MG63 (cell line): ENCODE measurements around the gene ERC1. TPM values are rescaled to one million over a fixed set of nuclear protein-coding genes. Genes with fewer than 3 reads are reported as not detected.

Experiments
- DNase-seq: peaks from one replicate; pipeline ENCODE4 v3.0.0-alpha.2; 2020
- H3K27me3 ChIP-seq: fragments of 250-450 bp; sonication (Bioruptor Pico); 2 replicates; pipeline ENCODE4 v1.5.1; 2020; ENCODE audit warnings: mild to moderate bottlenecking, moderate library complexity
- H3K36me3 ChIP-seq: fragments of 250-450 bp; sonication (Bioruptor Pico); 2 replicates; pipeline ENCODE4 v1.5.1; 2020; ENCODE audit warnings: mild to moderate bottlenecking, moderate library complexity
- H3K4me3 ChIP-seq: fragments of 250-450 bp; sonication (Bioruptor Pico); 2 replicates; pipeline ENCODE4 v1.5.1; 2020; ENCODE audit warnings: mild to moderate bottlenecking, moderate library complexity
- H3K9me3 ChIP-seq: fragments of 250-450 bp; sonication (Bioruptor Pico); 2 replicates; pipeline ENCODE4 v1.5.1; 2020; ENCODE audit warnings: mild to moderate bottlenecking, moderate library complexity
- total RNA-seq: library from RNA; depleted of rRNA; stranded (reverse); fragments of >200 nt; shearing (Covaris generic); gene quantifications from 2 replicates; pipeline ENCODE4 v1.2.3, GENCODE V29; 2014; ENCODE audit warnings: low replicate concordance

Gene ERC1
- total RNA-seq, 1 experiment from 2014 or later: 24.4 TPM

- Histone ChIP-seq H3K9me3 (no peaks in the 10 kb centered on the region), H3K4me3 (no peak overlapping the region), H3K27me3 (no peaks in the 10 kb centered on the region), H3K36me3 (peaks cover 18% of the 10 kb centered on the region)
- DNase-seq: no peak
Observed at GRCh38 chr12:1469070-1469469, 478.0 kb downstream of the ERC1 start.

GRCh38 chr12:1470051-1470450, 479.0 kb downstream of the ERC1 start:
- no peaks in the 10 kb centered on the region for H3K9me3 ChIP-seq
- H3K27me3 ChIP-seq: no peaks in the 10 kb centered on the region
- H3K4me3 ChIP-seq: no peak overlapping the region
- DNase-seq: no peak
- H3K36me3 ChIP-seq: peaks cover 16% of the 10 kb centered on the region

GRCh38 chr12:1471224-1471623, 480.2 kb downstream of the ERC1 start:
- Histone ChIP-seq H3K36me3 (peaks cover 10% of the 10 kb centered on the region), H3K9me3 (no peaks in the 10 kb centered on the region), H3K27me3 (no peaks in the 10 kb centered on the region), H3K4me3 (no peak overlapping the region)
- no peak for DNase-seq

GRCh38 chr12:1473418-1473817, 482.4 kb downstream of the ERC1 start:
- H3K9me3 ChIP-seq: no peaks in the 10 kb centered on the region
- H3K4me3 ChIP-seq: no peak overlapping the region
- peaks cover 19% of the 10 kb centered on the region for H3K36me3 ChIP-seq
- H3K27me3 ChIP-seq: no peaks in the 10 kb centered on the region
- peak; percentile 46 for DNase-seq

- H3K9me3 ChIP-seq: no peaks in the 10 kb centered on the region
Observed at GRCh38 chr12:1474041-1474573, 483.1 kb downstream of the ERC1 start.

GRCh38 chr12:1474574-1475153, 483.6 kb downstream of the ERC1 start:
- peak; percentile 80 for DNase-seq
- Histone ChIP-seq H3K27me3 (no peaks in the 10 kb centered on the region), H3K4me3 (peak overlapping the region; percentile 1; the same call in 1 of the 2 replicates), H3K36me3 (peaks cover 12% of the 10 kb centered on the region), H3K9me3 (no peaks in the 10 kb centered on the region)

More at GRCh38 chr12:1474041-1474573, 483.1 kb downstream of the ERC1 start:
- peaks cover 13% of the 10 kb centered on the region for H3K36me3 ChIP-seq
- peak overlapping the region; percentile 1; the same call in 1 of the 2 replicates for H3K4me3 ChIP-seq
- DNase-seq: peak; percentile 91
- no peaks in the 10 kb centered on the region for H3K27me3 ChIP-seq

GRCh38 chr12:1479645-1480044, 488.6 kb downstream of the ERC1 start:
- Histone ChIP-seq H3K9me3 (no peaks in the 10 kb centered on the region), H3K36me3 (peaks cover 21% of the 10 kb centered on the region), H3K27me3 (no peaks in the 10 kb centered on the region), H3K4me3 (no peak overlapping the region)
- DNase-seq: no peak

- Histone ChIP-seq H3K27me3 (no peaks in the 10 kb centered on the region), H3K36me3 (peaks cover 21% of the 10 kb centered on the region), H3K4me3 (no peak overlapping the region), H3K9me3 (no peaks in the 10 kb centered on the region)
- DNase-seq: no peak
Observed at GRCh38 chr12:1481326-1481725, 490.3 kb downstream of the ERC1 start.

- no peak for DNase-seq
- H3K36me3 ChIP-seq: peaks cover 18% of the 10 kb centered on the region
- no peaks in the 10 kb centered on the region for H3K9me3 ChIP-seq
Observed at GRCh38 chr12:1481906-1482305, 490.9 kb downstream of the ERC1 start.

GRCh38 chr12:1488908-1489381, 497.9 kb downstream of the ERC1 start:
- no peak for DNase-seq

More at GRCh38 chr12:1481906-1482305, 490.9 kb downstream of the ERC1 start:
- Histone ChIP-seq H3K27me3 (no peaks in the 10 kb centered on the region), H3K4me3 (no peak overlapping the region)

GRCh38 chr12:1491983-1492697, 501.1 kb downstream of the ERC1 start:
- Histone ChIP-seq H3K9me3 (no peaks in the 10 kb centered on the region), H3K36me3 (peaks cover 43% of the 10 kb centered on the region), H3K27me3 (no peaks in the 10 kb centered on the region), H3K4me3 (no peak overlapping the region)
- DNase-seq: no peak

More at GRCh38 chr12:1488908-1489381, 497.9 kb downstream of the ERC1 start:
- no peaks in the 10 kb centered on the region for H3K27me3 ChIP-seq
- H3K9me3 ChIP-seq: no peaks in the 10 kb centered on the region
- no peak overlapping the region for H3K4me3 ChIP-seq
- H3K36me3 ChIP-seq: peaks cover 35% of the 10 kb centered on the region

GRCh38 chr12:1493781-1494565, 502.9 kb downstream of the ERC1 start:
- H3K27me3 ChIP-seq: no peaks in the 10 kb centered on the region
- no peak for DNase-seq
- peaks cover 50% of the 10 kb centered on the region for H3K36me3 ChIP-seq
- H3K4me3 ChIP-seq: no peak overlapping the region
- no peaks in the 10 kb centered on the region for H3K9me3 ChIP-seq

GRCh38 chr12:1494856-1495255, 503.8 kb downstream of the ERC1 start:
- no peaks in the 10 kb centered on the region for H3K27me3 ChIP-seq
- no peak overlapping the region for H3K4me3 ChIP-seq
- H3K9me3 ChIP-seq: no peaks in the 10 kb centered on the region
- no peak for DNase-seq
- H3K36me3 ChIP-seq: peaks cover 54% of the 10 kb centered on the region

GRCh38 chr12:1496162-1496900, 505.3 kb downstream of the ERC1 start:
- H3K27me3 ChIP-seq: no peaks in the 10 kb centered on the region
- no peak overlapping the region for H3K4me3 ChIP-seq
- peaks cover 42% of the 10 kb centered on the region for H3K36me3 ChIP-seq
- peak; percentile 94 for DNase-seq
- H3K9me3 ChIP-seq: no peaks in the 10 kb centered on the region

- no peaks in the 10 kb centered on the region for H3K9me3 ChIP-seq
- H3K27me3 ChIP-seq: no peaks in the 10 kb centered on the region
- H3K36me3 ChIP-seq: peaks cover 38% of the 10 kb centered on the region
- H3K4me3 ChIP-seq: no peak overlapping the region
- DNase-seq: no peak
Observed at GRCh38 chr12:1497161-1497560, 506.1 kb downstream of the ERC1 start.

- no peaks in the 10 kb centered on the region for H3K9me3 ChIP-seq
- no peak overlapping the region for H3K4me3 ChIP-seq
- no peak for DNase-seq
- H3K36me3 ChIP-seq: peaks cover 30% of the 10 kb centered on the region
- H3K27me3 ChIP-seq: no peaks in the 10 kb centered on the region
Observed at GRCh38 chr12:1498199-1498740, 507.2 kb downstream of the ERC1 start.
